Suprapubic skin (tissue), 3 donors: ENCODE data around the gene AMBRA1.
"Not testable (repeated sequence)": the region's sequence is repeated elsewhere in the genome, so short reads cannot be mapped to it uniquely, and the experiment has no call there.

Source experiments
- CTCF ChIP-seq, 2 donors: fragments of 200-600 bp in 1 of 2; fragments of 450-650 bp in 1 of 2; sonication (generic) in 1 of 2; IDR thresholded peaks; one replicate each; pipeline ENCODE4 v1.5.1; 2016 to 2019; ENCODE audit warnings: antibody characterized with exemption in 2 of 2, mild to moderate bottlenecking in 1 of 2, moderate library complexity in 1 of 2
- POLR2A ChIP-seq, 2 donors: fragments of 450-650 bp; IDR thresholded peaks; one replicate each; pipeline ENCODE4 v1.6.1; 2017; ENCODE audit warnings: antibody characterized with exemption in 2 of 2, mild to moderate bottlenecking in 2 of 2, moderate library complexity in 2 of 2

GRCh38 chr11:46518928-46519327, 74.9 kb downstream of the AMBRA1 start:
- TF ChIP-seq CTCF, POLR2A (IDR thresholded peaks at IDR 0.05): not testable (repeated sequence)
